LHCN-M2 (cell line): ENCODE measurements around the gene C15orf39. TPM values are rescaled to one million over a fixed set of nuclear protein-coding genes. Genes with fewer than 3 reads are reported as not detected.

Experiments used
- total RNA-seq: library from RNA; depleted of rRNA; stranded (reverse); fragments of >200 nt; gene quantifications from 2 replicates; pipeline ENCODE4 v1.2.3, GENCODE V29; 2014; rRNA removed

Gene C15orf39
- total RNA-seq, 1 experiment from 2014 or later: 3.1 TPM

Other genes starting within 250 kb of the C15orf39 start
- gene RPP25, start 245.1 kb upstream of the C15orf39 start, total RNA-seq: 8.9 and 9.1 TPM in 2 replicates
- gene SCAMP5, start 206.3 kb upstream of the C15orf39 start, total RNA-seq: 0.51 and 0.98 TPM in 2 replicates
- 21.1 and 22.8 TPM in 2 replicates for gene PPCDC, start 178.3 kb upstream of the C15orf39 start, total RNA-seq
- not detected in 2 replicates for gene GOLGA6C, start 56.5 kb downstream of the C15orf39 start, total RNA-seq
- not detected in 2 replicates for gene GOLGA6D, start 81.0 kb downstream of the C15orf39 start, total RNA-seq
- 185 and 198 TPM in 2 replicates for gene COMMD4, start 134.2 kb downstream of the C15orf39 start, total RNA-seq
- 3.0 and 4.4 TPM in 2 replicates for gene NEIL1, start 145.2 kb downstream of the C15orf39 start, total RNA-seq
- 85.2 and 91.5 TPM in 2 replicates for gene MAN2C1, start 166.7 kb downstream of the C15orf39 start, total RNA-seq
- gene SIN3A, start 249.8 kb downstream of the C15orf39 start, total RNA-seq: 21.5 and 26.9 TPM in 2 replicates